Suprapubic skin (tissue), 3 donors: ENCODE measurements around the gene SRMS.

Source experiments
- POLR2AphosphoS5 ChIP-seq, 3 donors: sonication (generic); formaldehyde crosslinking; IDR thresholded peaks; one replicate each; pipeline ENCODE4 v1.6.1; 2017; ENCODE audit warnings: antibody characterized with exemption in 3 of 3
- TF ChIP-seq, protein P1 (sequence below), 2 donors: fragments of 200-600 bp in 1 of 2; fragments of 450-650 bp in 1 of 2; sonication (generic) in 1 of 2; IDR thresholded peaks; one replicate each; pipeline ENCODE4 v1.5.1; 2016 to 2019; ENCODE audit warnings: antibody characterized with exemption in 2 of 2, mild to moderate bottlenecking in 1 of 2, moderate library complexity in 1 of 2

- TF ChIP-seq, protein P1, sequence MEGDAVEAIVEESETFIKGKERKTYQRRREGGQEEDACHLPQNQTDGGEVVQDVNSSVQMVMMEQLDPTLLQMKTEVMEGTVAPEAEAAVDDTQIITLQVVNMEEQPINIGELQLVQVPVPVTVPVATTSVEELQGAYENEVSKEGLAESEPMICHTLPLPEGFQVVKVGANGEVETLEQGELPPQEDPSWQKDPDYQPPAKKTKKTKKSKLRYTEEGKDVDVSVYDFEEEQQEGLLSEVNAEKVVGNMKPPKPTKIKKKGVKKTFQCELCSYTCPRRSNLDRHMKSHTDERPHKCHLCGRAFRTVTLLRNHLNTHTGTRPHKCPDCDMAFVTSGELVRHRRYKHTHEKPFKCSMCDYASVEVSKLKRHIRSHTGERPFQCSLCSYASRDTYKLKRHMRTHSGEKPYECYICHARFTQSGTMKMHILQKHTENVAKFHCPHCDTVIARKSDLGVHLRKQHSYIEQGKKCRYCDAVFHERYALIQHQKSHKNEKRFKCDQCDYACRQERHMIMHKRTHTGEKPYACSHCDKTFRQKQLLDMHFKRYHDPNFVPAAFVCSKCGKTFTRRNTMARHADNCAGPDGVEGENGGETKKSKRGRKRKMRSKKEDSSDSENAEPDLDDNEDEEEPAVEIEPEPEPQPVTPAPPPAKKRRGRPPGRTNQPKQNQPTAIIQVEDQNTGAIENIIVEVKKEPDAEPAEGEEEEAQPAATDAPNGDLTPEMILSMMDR (IDR thresholded peaks at IDR 0.05) = no peak
- no peak for TF ChIP-seq POLR2AphosphoS5 (IDR thresholded peaks at IDR 0.05)
Observed at GRCh38 chr20:63518946-63519667, 28.4 kb downstream of the SRMS start.
